ENCODE measurements around the gene SEL1L2.

SEL1L2 gene

GRCh38 chr20:13960525-13960924 lies 29.9 kb downstream of the SEL1L2 start:
- Histone ChIP-seq H3K27ac (no peak overlapping the region), H3K4me3 (no peak overlapping the region)
- DNase-seq (ENCODE audit: low spot score) = no peak
- no peak for TF ChIP-seq CTCF (IDR thresholded peaks at IDR 0.05)

GRCh38 chr20:13960119-13960518 lies 30.3 kb downstream of the SEL1L2 start:
- TF ChIP-seq CTCF (IDR thresholded peaks at IDR 0.05) = no peak
- no peak for DNase-seq (ENCODE audit: low spot score)
- no peak overlapping the region for H3K4me3 ChIP-seq
- no peak overlapping the region for H3K27ac ChIP-seq

- DNase-seq (ENCODE audit: low spot score) = no peak
- no peak overlapping the region for H3K27ac ChIP-seq
- TF ChIP-seq CTCF (IDR thresholded peaks at IDR 0.05) = no peak
- no peak overlapping the region for H3K4me3 ChIP-seq
Measured at GRCh38 chr20:13953227-13953626, 37.2 kb downstream of the SEL1L2 start.

- Histone ChIP-seq H3K4me3 (no peak overlapping the region), H3K27ac (no peak overlapping the region)
- no peak for DNase-seq (ENCODE audit: low spot score)
- TF ChIP-seq CTCF (IDR thresholded peaks at IDR 0.05) = no peak
Measured at GRCh38 chr20:13947719-13948118, 42.7 kb downstream of the SEL1L2 start.

- TF ChIP-seq CTCF (IDR thresholded peaks at IDR 0.05) = no peak
- Histone ChIP-seq H3K4me3 (no peak overlapping the region), H3K27ac (no peak overlapping the region)
- no peak for DNase-seq (ENCODE audit: low spot score)
Measured at GRCh38 chr20:13941031-13941430, 49.4 kb downstream of the SEL1L2 start.

- peak overlapping the region in 1 of 2 donors; percentile 44 for H3K27ac ChIP-seq
- no peak for DNase-seq (ENCODE audit: low spot score)
- no peak for TF ChIP-seq CTCF (IDR thresholded peaks at IDR 0.05)
- H3K4me3 ChIP-seq = no peak overlapping the region
Measured at GRCh38 chr20:13936781-13937576, 53.4 kb downstream of the SEL1L2 start.

All from coronary artery (tissue), 2 donors.